Measurements from ENCODE around the gene FAM98B. TPM values are rescaled to one million over a fixed set of nuclear protein-coding genes. Genes with fewer than 3 reads are reported as not detected.

Gene FAM98B
- total and polyA plus RNA-seq, 9 of the 15 experiments (the other 6 are each of a cell fraction or from before 2014, with no cell fraction given): 3.1 to 42.0 (median 9.4) TPM

- ATAC-seq (no peak), DNase-seq (ENCODE audit: extremely low read depth in 1 of 4, low spot score in 3 of 4) (no peak), FAIRE-seq (no peak)
- H3K27me3 ChIP-seq (ENCODE audit: control insufficient read depth in 2 of 2, insufficient read depth in 2 of 2, low read length in 2 of 2): no peaks in the 10 kb centered on the region
- H3K9me3 ChIP-seq (replicated peaks; ENCODE audit: control insufficient read depth, insufficient read depth, low read depth, low read length): no peaks in the 10 kb centered on the region
- intact Hi-C loops (cut with micrococcal nuclease) (no loop called here), in situ Hi-C loops (cut with MboI) (no loop called here)
- CTCF ChIA-PET (ENCODE audit: low intra/inter-chr PET ratio): no interaction called here
- 0% methylated on average over 1 of the region's 1 CpG for WGBS (ENCODE audit: insufficient coverage, low coverage, missing lambda C conversion rate)
- H3K4me3 ChIP-seq: no peak overlapping the region
- H3K9me1 ChIP-seq (ENCODE audit: control insufficient read depth, insufficient read depth, low read length): no peaks in the 10 kb centered on the region
- H4K20me1 ChIP-seq (replicated peaks; ENCODE audit: control insufficient read depth, insufficient read depth, low read length): no peaks in the 10 kb centered on the region
- H3K4me2 ChIP-seq (ENCODE audit: insufficient read depth, low read length): no peak overlapping the region
- no TSS peak for BruUV-seq (replicated peaks)
- no peaks in the 10 kb centered on the region; a peak in 2 of 5 replicates for H3K4me1 ChIP-seq (replicated peaks in 1 of 2; ENCODE audit: control insufficient read depth in 2 of 2, insufficient read depth in 2 of 2, low read length in 2 of 2)
- no peaks in the 10 kb centered on the region for H3K79me2 ChIP-seq (ENCODE audit: control insufficient read depth, insufficient read depth, low read length)
- H2AFZ ChIP-seq (ENCODE audit: low read depth, low read length): no peak overlapping the region
- no peaks in the 10 kb centered on the region for H3K36me3 ChIP-seq (ENCODE audit: control insufficient read depth, insufficient read depth, low read length)
- no peak overlapping the region for H3K27ac ChIP-seq (ENCODE audit: extremely low read depth, low read depth, low read length)
- no peak for TF ChIP-seq BRCA1 (IDR thresholded peaks at IDR 0.05)
- no peak for TF ChIP-seq BRCA1 (CRISPR knock-in tag; IDR thresholded peaks at IDR 0.05)
- no peak for TF ChIP-seq ZKSCAN3 (CRISPR knock-in tag; IDR thresholded peaks at IDR 0.05)
- no peak for TF ChIP-seq ZNF699 (CRISPR knock-in tag; IDR thresholded peaks at IDR 0.05; ENCODE audit: insufficient replicate concordance)
- TF ChIP-seq RNF219 (CRISPR knock-in tag; IDR thresholded peaks at IDR 0.05): no peak
- TF ChIP-seq SP1 (CRISPR knock-in tag; IDR thresholded peaks at IDR 0.05): no peak
- TF ChIP-seq LCOR (CRISPR knock-in tag; IDR thresholded peaks at IDR 0.05): no peak
- TF ChIP-seq CLOCK (CRISPR knock-in tag; IDR thresholded peaks at IDR 0.05; ENCODE audit: borderline replicate concordance): no peak
- TF ChIP-seq ZNF551 (CRISPR knock-in tag; IDR thresholded peaks at IDR 0.05): no peak
- TF ChIP-seq ZNF785 (CRISPR knock-in tag; IDR thresholded peaks at IDR 0.05): no peak
- no peak for TF ChIP-seq ARID4B (CRISPR knock-in tag; IDR thresholded peaks at IDR 0.05)
- POLR2A ChIA-PET: interaction anchor here (1.0 to 1.1 kb wide), 2 partner anchors 15 to 562 kb away, joined by 3 read pairs; no protein-coding TSS in a partner anchor
- H3K9ac ChIP-seq (ENCODE audit: insufficient read depth in 1 of 2, low read depth in 2 of 2, low read length in 2 of 2): no peak overlapping the region
Observed at GRCh38 chr15:38425269-38425668, 28.7 kb upstream of the FAM98B start.
